ENCODE results near the gene POMT1.

- no peak for TF ChIP-seq CTCF (IDR thresholded peaks at IDR 0.05)
- TF ChIP-seq POLR2A (IDR thresholded peaks at IDR 0.05), result no peak
These were observed 17.5 kb upstream of the POMT1 start for GRCh38 chr9:131485206-131485605.
